GM12878 (cell line): ENCODE data around the gene MAF. TPM values are rescaled to one million over a fixed set of nuclear protein-coding genes. Genes with fewer than 3 reads are reported as not detected.

Experiments used
- ATAC-seq: fragments of 200-7000 bp; cut with Tn5 transposase; 3 replicates; pipeline ENCODE4 v1.9.1; 2020; ENCODE audit warnings: mild to moderate bottlenecking, moderate library complexity
- BruUV-seq: library from RNA; stranded (reverse); fragments of 400-500 nt; replicated peaks from 2 replicates; lab custom pipeline; 2021; lab: Mats Ljungman, UMichigan
- CTCF ChIA-PET: fragments of 300-600 bp; sonication (Branson Sonifier 250); formaldehyde crosslinking; extraction: SDS; loops from one replicate; lab custom pipeline; 2021; ENCODE audit warnings: inconsistent platforms; lab: Yijun Ruan, JAX
- POLR2A ChIA-PET: fragments of 350-600 bp; formaldehyde crosslinking; extraction: SDS; loops from one replicate; lab custom pipeline; 2021; ENCODE audit warnings: inconsistent platforms; lab: Charles Lee
- RAD21 ChIA-PET: fragments of 300-600 bp; sonication (Branson Sonifier 250); formaldehyde crosslinking; loops from one replicate; lab custom pipeline; 2023; ENCODE audit warnings: antibody characterized with exemption; ENCODE audit not compliant: unreplicated experiment; lab: Charles Lee
- SMC1A ChIA-PET: fragments of 300-600 bp; sonication (Branson Sonifier 250); formaldehyde crosslinking; loops from one replicate; lab custom pipeline; 2023; ENCODE audit not compliant: unreplicated experiment, uncharacterized antibody; lab: Charles Lee
- DNase-seq: peaks from one replicate; pipeline ENCODE4 v3.0.0-alpha.2; 2011; ENCODE audit warnings: low read depth, low spot score
- FAIRE-seq: peaks from 3 replicates; lab custom pipeline; 2011; peaks lifted over from hg19 to GRCh38; lab: Jason Lieb, UNC
- H2AFZ ChIP-seq: 2 replicates; pipeline ENCODE4 v1.6.0; 2011; ENCODE audit warnings: low read depth, low read length, control low read depth; ENCODE audit not compliant: control insufficient read depth
- H3K27ac ChIP-seq: 2 replicates; pipeline ENCODE4 v1.5.1; 2011; ENCODE audit warnings: control low read depth; ENCODE audit not compliant: control insufficient read depth, insufficient read depth
- H3K27me3 ChIP-seq, 2 experiments: replicated peaks in 1 of 2; 2 replicates each; pipeline versions ENCODE4 v1.6.0 to v1.6.1; 2011; ENCODE audit warnings: low read length in 1 of 2; ENCODE audit not compliant: control insufficient read depth in 2 of 2, insufficient read depth in 2 of 2
- H3K36me3 ChIP-seq, 2 experiments: 2 replicates each; pipeline ENCODE4 v1.5.1; 2011; ENCODE audit warnings: low read length in 1 of 2; ENCODE audit not compliant: control insufficient read depth in 2 of 2, insufficient read depth in 2 of 2
- H3K4me1 ChIP-seq: 2 replicates; pipeline ENCODE4 v1.6.1; 2011; ENCODE audit warnings: mild to moderate bottlenecking, low read length, moderate library complexity, mixed read lengths; ENCODE audit not compliant: control insufficient read depth, insufficient read depth
- H3K4me2 ChIP-seq: 2 replicates; pipeline ENCODE4 v1.6.0; 2011; ENCODE audit warnings: control low read depth; ENCODE audit not compliant: control insufficient read depth, insufficient read depth
- H3K4me3 ChIP-seq: fragments of 200-600 bp; sonication (generic); 2 replicates; pipeline ENCODE4 v1.5.1; 2016
- H3K79me2 ChIP-seq: 2 replicates; pipeline ENCODE4 v1.6.0; 2011; ENCODE audit warnings: low read length; ENCODE audit not compliant: control insufficient read depth, insufficient read depth
- H3K9ac ChIP-seq: 2 replicates; pipeline ENCODE4 v1.8.0; 2011; ENCODE audit warnings: low read length, control low read depth, mixed read lengths; ENCODE audit not compliant: control insufficient read depth, insufficient read depth
- H3K9me3 ChIP-seq: replicated peaks from 3 replicates; pipeline ENCODE4 v1.5.1; 2011; ENCODE audit warnings: mild to moderate bottlenecking, low read length; ENCODE audit not compliant: control insufficient read depth, insufficient read depth
- H4K20me1 ChIP-seq: 2 replicates; pipeline ENCODE4 v1.6.0; 2011; ENCODE audit not compliant: control insufficient read depth, insufficient read depth
- ATF3 ChIP-seq: IDR thresholded peaks from 2 replicates; pipeline ENCODE4 v1.6.1; 2011; ENCODE audit warnings: low read depth, mild to moderate bottlenecking, low read length, moderate library complexity, borderline replicate concordance; ENCODE audit errors: extremely low read depth
- BRCA1 ChIP-seq: IDR thresholded peaks from 2 replicates; pipeline ENCODE4 v1.6.1; 2011; ENCODE audit warnings: low read depth, low read length, improper control_type of control experiment
- ELK1 ChIP-seq: IDR thresholded peaks from 2 replicates; pipeline ENCODE4 v1.6.1; 2012; ENCODE audit warnings: low read depth, low read length, improper control_type of control experiment
- ETV6 ChIP-seq, 2 experiments: fragments of 450-650 bp in 1 of 2; IDR thresholded peaks in 1 of 2; conservative IDR thresholded peaks in 1 of 2; 2 replicates each; pipeline ENCODE4 v1.6.1; 2014; ENCODE audit warnings: antibody characterized with exemption in 1 of 2, borderline replicate concordance in 1 of 2, low read depth in 1 of 2, mild to moderate bottlenecking in 1 of 2, moderate library complexity in 1 of 2
- HDGF ChIP-seq: fragments of 450-650 bp; IDR thresholded peaks from 2 replicates; pipeline ENCODE4 v1.6.1; 2016; ENCODE audit warnings: antibody characterized with exemption
- IKZF2 ChIP-seq, 2 experiments: fragments of 450-650 bp; IDR thresholded peaks; 2 replicates each; pipeline ENCODE4 v1.6.1; 2017; ENCODE audit warnings: mild to moderate bottlenecking in 2 of 2, moderate library complexity in 2 of 2
- MEF2A ChIP-seq: IDR thresholded peaks from 2 replicates; pipeline ENCODE4 v1.6.1; 2011; ENCODE audit warnings: low read depth, mild to moderate bottlenecking, low read length, moderate library complexity; ENCODE audit not compliant: insufficient read depth
- MTA2 ChIP-seq: fragments of 450-650 bp; IDR thresholded peaks from 2 replicates; pipeline ENCODE4 v1.6.1; 2016; ENCODE audit warnings: low read depth, mild to moderate bottlenecking, moderate library complexity
- NFYB ChIP-seq: IDR thresholded peaks from 2 replicates; pipeline ENCODE4 v1.6.1; 2011; ENCODE audit warnings: low read depth, mild to moderate bottlenecking, low read length, improper control_type of control experiment, moderate library complexity; ENCODE audit not compliant: insufficient read depth
- PML ChIP-seq: IDR thresholded peaks from 2 replicates; pipeline ENCODE4 v1.6.1; 2012; ENCODE audit warnings: low read length, inconsistent platforms
- RELA ChIP-seq: fragments of 450-650 bp; IDR thresholded peaks from 2 replicates; pipeline ENCODE4 v1.8.0; 2014; ENCODE audit warnings: borderline replicate concordance; ENCODE audit not compliant: partially characterized antibody
- SRF ChIP-seq, 2 experiments: IDR thresholded peaks; 2 replicates each; pipeline ENCODE4 v1.6.1; 2011; ENCODE audit warnings: low read depth in 2 of 2, low read length in 2 of 2, mild to moderate bottlenecking in 1 of 2, moderate library complexity in 1 of 2
- TAF1 ChIP-seq: IDR thresholded peaks from 2 replicates; pipeline ENCODE4 v1.6.1; 2011; ENCODE audit warnings: mild to moderate bottlenecking, low read depth, low read length, borderline replicate concordance
- YBX1 ChIP-seq: fragments of 450-650 bp; IDR thresholded peaks from 2 replicates; pipeline ENCODE4 v1.6.1; 2016; ENCODE audit warnings: antibody characterized with exemption
- ZBTB11 ChIP-seq: fragments of 450-650 bp; formaldehyde crosslinking; IDR thresholded peaks from 2 replicates; pipeline ENCODE4 v1.5.0; 2022; ENCODE audit warnings: mild to moderate bottlenecking, missing genetic modification characterization
- WGBS: methylation state at CpG from one replicate; pipeline ENCODE4 v1.1.6; 2016; ENCODE audit warnings: low lambda C conversion rate; ENCODE audit not compliant: insufficient replicate concordance, insufficient coverage; ENCODE audit errors: missing lambda C conversion rate; 5-methylcytosine and 5-hydroxymethylcytosine counted together
- in situ Hi-C: fragments of 300-500 bp; cut with MboI; formaldehyde crosslinking; loops from 9 replicates; pipeline ENCODE4 v1.14.3; 2018; ENCODE audit warnings: mixed read lengths
- intact Hi-C: fragments of 100-400 bp; cut with micrococcal nuclease; formaldehyde crosslinking; loops from one replicate; pipeline ENCODE4 v1.14.2; 2022; ENCODE audit not compliant: unreplicated experiment
- polyA plus RNA-seq, 11 experiments: library from polyadenylated mRNA; depleted of rRNA in 4 of 11; unstranded in 6 of 11; stranded (reverse) in 5 of 11; fragments of >200 nt; fragmentation: Nextera tagmentation in 4 of 11; fragmentation: Illumina TruSeq in 1 of 11; extraction: Ambion mirVana in 4 of 11; extraction: Trizol in 1 of 11; gene quantifications; 1 replicate in 1 of 11; 2 replicates in 10 of 11; pipeline versions ENCODE4 v1.2.1 to v1.2.3, GENCODE V29; 2011 to 2016; ENCODE audit warnings: inconsistent platforms in 2 of 11, missing spikeins in 2 of 11, low read depth in 1 of 11
- total RNA-seq, 4 experiments: library from RNA; depleted of rRNA in 3 of 4; stranded (reverse); fragments of >200 nt in 3 of 4; fragmentation: Illumina TruSeq in 1 of 4; extraction: Trizol in 1 of 4; gene quantifications; 2 replicates each; pipeline versions ENCODE4 v1.2.1 to v1.2.3, GENCODE V29; 2013 to 2021

The MAF gene
- total and polyA plus RNA-seq, 10 of the 15 experiments (the other 5 are each of a cell fraction or from before 2014, with no cell fraction given), result 0.03 to 0.13 TPM; not detected in 8

GRCh38 chr16:79593754-79594153 lies 6.8 kb downstream of the MAF start:
- H3K79me2 ChIP-seq, result no peaks in the 10 kb centered on the region
- 45% methylated on average over 8 of the region's 8 CpGs for WGBS
- peaks cover 0 to 7% of the 10 kb centered on the region in 2 experiments; a peak in 2 of 4 replicates for H3K27me3 ChIP-seq
- no peaks in the 10 kb centered on the region for H3K9me3 ChIP-seq
- no TSS peak for BruUV-seq
- DNase-seq (no peak), ATAC-seq (no peak), FAIRE-seq (no peak)
- H3K9ac ChIP-seq, result no peak overlapping the region
- intact Hi-C loops, result no loop called here
- RAD21 ChIA-PET, result no interaction called here
- POLR2A ChIA-PET, result no interaction called here
- SMC1A ChIA-PET, result no interaction called here
- no peak overlapping the region for H3K4me2 ChIP-seq
- no peak overlapping the region for H3K4me3 ChIP-seq
- no peak overlapping the region for H2AFZ ChIP-seq
- TF ChIP-seq SRF (IDR thresholded peaks at IDR 0.05; ENCODE audit: low read depth in 2 of 2, low read length in 2 of 2) (no peak), ELK1 (no peak), NFYB (no peak), ATF3 (no peak), IKZF2 (IDR thresholded peaks at IDR 0.05) (no peak), ZBTB11 (CRISPR knock-in tag) (no peak), PML (no peak), YBX1 (no peak), ETV6 (conservative IDR thresholded peaks at IDR 0.05 in 1 of 2, IDR thresholded peaks at IDR 0.05 in 1 of 2; ENCODE audit: borderline replicate concordance in 1 of 2, low read depth in 1 of 2) (no peak), TAF1 (no peak), MTA2 (no peak), RELA (no peak), BRCA1 (no peak), MEF2A (no peak), HDGF (no peak)
- no peak overlapping the region for H3K27ac ChIP-seq
- CTCF ChIA-PET, result no interaction called here
- in situ Hi-C loops, result no loop called here
- H3K36me3 ChIP-seq, result no peaks in the 10 kb centered on the region
- no peaks in the 10 kb centered on the region for H4K20me1 ChIP-seq
- no peaks in the 10 kb centered on the region for H3K4me1 ChIP-seq
